Measurements from ENCODE around the gene KDM2A. TPM values are rescaled to one million over a fixed set of nuclear protein-coding genes. Genes with fewer than 3 reads are reported as not detected.

The KDM2A gene
- total and polyA plus RNA-seq, 2 of the 13 experiments (the other 11 are each of a cell fraction or from before 2014, with no cell fraction given): 31.3 to 31.4 TPM

GRCh38 chr11:67292671-67293070, 173.6 kb downstream of the KDM2A start:
- intact Hi-C loops (cut with micrococcal nuclease; ENCODE audit: unreplicated experiment) (no loop called here), in situ Hi-C loops (cut with HindIII; ENCODE audit: extremely low pct_ligation_motif_present, low pct_unique_long_range_greater_than_20kb) (no loop called here)
- BruUV-seq (replicated peaks): TSS peak; percentile 31
- no peaks in the 10 kb centered on the region for H3K27me3 ChIP-seq (ENCODE audit: control insufficient read depth in 1 of 2, insufficient read depth in 2 of 2, low read length in 2 of 2)
- no peak for ATAC-seq
- ChIA-PET POLR2A (interaction anchor here (0.8 to 7.7 kb wide), 2 partner anchors 11 to 24 kb away, joined by 3 to 66 read pairs; partner anchors contain the start of gene SSH3), CTCF (ENCODE audit: low intra/inter-chr PET ratio, low total read pairs) (no interaction called here)
- FAIRE-seq: no peak
- H3K36me3 ChIP-seq (replicated peaks in 1 of 2; ENCODE audit: control insufficient read depth in 1 of 2, insufficient read depth in 2 of 2, low read length in 2 of 2): peaks cover 6 to 30% of the 10 kb centered on the region in 2 experiments; a peak in 3 of 5 replicates
- no peak for DNase-seq (ENCODE audit: low spot score)
- peaks cover 11% of the 10 kb centered on the region; the same call in 1 of the 2 replicates for H3K9me3 ChIP-seq (ENCODE audit: low read length)
- H3K27ac ChIP-seq (ENCODE audit: extremely low read length, insufficient read depth, low read length): no peak overlapping the region
- H3K4me1 ChIP-seq (ENCODE audit: insufficient read depth, low read length): peaks cover 25% of the 10 kb centered on the region
- no peak overlapping the region for H2AFZ ChIP-seq (ENCODE audit: low read length)
- H3K9ac ChIP-seq (ENCODE audit: insufficient read depth, low read depth, low read length): no peak overlapping the region
- TF ChIP-seq MBNL3 (CRISPR knock-in tag; conservative IDR thresholded peaks at IDR 0.05) (no peak), NFYC (CRISPR knock-in tag; IDR thresholded peaks at IDR 0.05) (no peak), ZFP91 (CRISPR knock-in tag; IDR thresholded peaks at IDR 0.05; ENCODE audit: borderline replicate concordance) (no peak)
- H3K4me3 ChIP-seq (replicated peaks in 1 of 3; ENCODE audit: insufficient read depth in 1 of 3, low read depth in 2 of 3, low read length in 3 of 3): no peak overlapping the region
- WGBS (ENCODE audit: low lambda C conversion rate): 65% methylated on average over 3 of the region's 3 CpGs
- H4K20me1 ChIP-seq (ENCODE audit: insufficient read depth, low read length): no peaks in the 10 kb centered on the region
- no peak overlapping the region for H3K4me2 ChIP-seq (ENCODE audit: low read depth, low read length)
- peaks cover 13% of the 10 kb centered on the region for H3K79me2 ChIP-seq (ENCODE audit: insufficient read depth, low read length)

- WGBS (ENCODE audit: low lambda C conversion rate): 93% methylated on average over 3 of the region's 3 CpGs
- H2AFZ ChIP-seq (ENCODE audit: low read length): no peak overlapping the region
- in situ Hi-C loops (cut with HindIII; ENCODE audit: extremely low pct_ligation_motif_present, low pct_unique_long_range_greater_than_20kb): no loop called here
- no peak overlapping the region for H3K27ac ChIP-seq (ENCODE audit: extremely low read length, insufficient read depth, low read length)
- H3K27me3 ChIP-seq (ENCODE audit: control insufficient read depth in 1 of 2, insufficient read depth in 2 of 2, low read length in 2 of 2): no peaks in the 10 kb centered on the region
- ATAC-seq (no peak), DNase-seq (ENCODE audit: low spot score) (no peak), FAIRE-seq (no peak)
- CTCF ChIA-PET (ENCODE audit: low intra/inter-chr PET ratio, low total read pairs): no interaction called here
- no peak overlapping the region for H3K4me2 ChIP-seq (ENCODE audit: low read depth, low read length)
- no TSS peak for BruUV-seq (replicated peaks)
- H3K4me1 ChIP-seq (ENCODE audit: insufficient read depth, low read length): peaks cover 21% of the 10 kb centered on the region
- TF ChIP-seq ZNF296 (CRISPR knock-in tag; conservative IDR thresholded peaks at IDR 0.05) (no peak), BCL3 (CRISPR knock-in tag; IDR thresholded peaks at IDR 0.05) (no peak), FOXJ3 (CRISPR knock-in tag; IDR thresholded peaks at IDR 0.05; ENCODE audit: borderline replicate concordance) (no peak), SRY (CRISPR knock-in tag; IDR thresholded peaks at IDR 0.05) (no peak), ZNF501 (CRISPR knock-in tag; IDR thresholded peaks at IDR 0.05) (no peak), HNF1B (CRISPR knock-in tag; IDR thresholded peaks at IDR 0.05) (no peak)
- no peak overlapping the region for H3K4me3 ChIP-seq (replicated peaks in 1 of 3; ENCODE audit: insufficient read depth in 1 of 3, low read depth in 2 of 3, low read length in 3 of 3)
- no peaks in the 10 kb centered on the region for H4K20me1 ChIP-seq (ENCODE audit: insufficient read depth, low read length)
- peaks cover 13% of the 10 kb centered on the region for H3K79me2 ChIP-seq (ENCODE audit: insufficient read depth, low read length)
- POLR2A ChIA-PET: interaction anchor here (0.8 to 7.7 kb wide), 2 partner anchors 10 to 24 kb away, joined by 3 to 66 read pairs; partner anchors contain the start of gene SSH3
- H3K36me3 ChIP-seq (replicated peaks in 1 of 2; ENCODE audit: control insufficient read depth in 1 of 2, insufficient read depth in 2 of 2, low read length in 2 of 2): peaks cover 6 to 30% of the 10 kb centered on the region in 2 experiments; a peak in 3 of 5 replicates
- no peak overlapping the region for H3K9ac ChIP-seq (ENCODE audit: insufficient read depth, low read depth, low read length)
- peaks cover 11% of the 10 kb centered on the region; the same call in 1 of the 2 replicates for H3K9me3 ChIP-seq (ENCODE audit: low read length)
- intact Hi-C loops (cut with micrococcal nuclease; ENCODE audit: unreplicated experiment): no loop called here
Observed at GRCh38 chr11:67293090-67293489, 174.0 kb downstream of the KDM2A start.
